Spleen (tissue), 11 donors: ENCODE measurements around the gene KCNC2. TPM values are rescaled to one million over a fixed set of nuclear protein-coding genes. Genes with fewer than 3 reads are reported as not detected.

ENCODE experiments used
- DNase-seq: peaks from one replicate; pipeline ENCODE4 v3.0.0-alpha.2; 2020
- H3K27ac ChIP-seq, 8 donors: fragments of 200-600 bp; sonication (generic) in 7 of 8; 1 replicate in 4 of 8; 2 replicates in 4 of 8; pipeline versions ENCODE4 v1.5.0 to v1.8.0; 2016 to 2021; ENCODE audit warnings: inconsistent platforms in 4 of 8, mild to moderate bottlenecking in 4 of 8, moderate library complexity in 1 of 8
- H3K27me3 ChIP-seq, 7 donors: fragments of 200-600 bp; sonication (generic) in 6 of 7; replicated peaks in 1 of 7; 1 replicate in 4 of 7; 2 replicates in 3 of 7; pipeline versions ENCODE4 v1.5.0 to v1.8.0; 2016 to 2021; ENCODE audit warnings: inconsistent platforms in 3 of 7, mild to moderate bottlenecking in 1 of 7
- H3K36me3 ChIP-seq, 6 donors: fragments of 200-600 bp; sonication (generic) in 5 of 6; 1 replicate in 4 of 6; 2 replicates in 2 of 6; pipeline versions ENCODE4 v1.5.0 to v1.8.0; 2016 to 2021; ENCODE audit warnings: inconsistent platforms in 2 of 6
- H3K4me1 ChIP-seq, 6 donors: fragments of 200-600 bp; sonication (generic) in 5 of 6; 1 replicate in 3 of 6; 2 replicates in 3 of 6; pipeline versions ENCODE4 v1.5.0 to v1.8.0; 2016 to 2021; ENCODE audit warnings: inconsistent platforms in 3 of 6
- H3K4me3 ChIP-seq, 8 donors: fragments of 200-600 bp; sonication (generic) in 7 of 8; 1 replicate in 4 of 8; 2 replicates in 4 of 8; pipeline versions ENCODE4 v1.5.0 to v1.8.0; 2016 to 2021; ENCODE audit warnings: inconsistent platforms in 4 of 8, mild to moderate bottlenecking in 4 of 8, moderate library complexity in 2 of 8
- H3K9me3 ChIP-seq, 8 donors: fragments of 200-600 bp; sonication (generic) in 7 of 8; 1 replicate in 4 of 8; 2 replicates in 4 of 8; pipeline versions ENCODE4 v1.5.0 to v1.8.0; 2016 to 2021; ENCODE audit warnings: inconsistent platforms in 4 of 8
- POLR2A ChIP-seq, 3 donors: fragments of 450-650 bp; IDR thresholded peaks; one replicate each; pipeline ENCODE4 v1.5.1; 2017; ENCODE audit warnings: antibody characterized with exemption in 3 of 3, mild to moderate bottlenecking in 1 of 3
- POLR2AphosphoS5 ChIP-seq, 3 donors: sonication (generic); formaldehyde crosslinking; IDR thresholded peaks; one replicate each; pipeline ENCODE4 v1.5.1; 2017; ENCODE audit warnings: antibody characterized with exemption in 3 of 3
- WGBS, 5 donors: extraction: QIAGEN DNeasy Blood & Tissue Kit in 3 of 5; methylation state at CpG; one replicate each; pipeline versions ENCODE4 v1.1.5 to v1.1.7; 2013 to 2018; 5-methylcytosine and 5-hydroxymethylcytosine counted together
- intact Hi-C: fragments of 100-400 bp; cut with DNase I; formaldehyde crosslinking; loops from one replicate; pipeline ENCODE4 v1.15.0; 2023; ENCODE audit warnings: low total_unique reads
- polyA plus RNA-seq, 3 donors: library from polyadenylated mRNA; stranded (reverse); fragments of 200-250 nt; gene quantifications; one replicate each; pipeline ENCODE4 v1.2.1, GENCODE V29; 2013
- total RNA-seq, 7 donors: library from RNA; depleted of rRNA in 3 of 7; stranded (reverse); fragments of >200 nt in 3 of 7; fragmentation: NEBNext Ultra II Directional in 4 of 7; extraction: Animal tissue kit (Norgen Biotek cat#: 25700) in 4 of 7; gene quantifications; one replicate each; pipeline versions ENCODE4 v1.1.0 to v1.2.1, GENCODE V29; 2016 to 2021
- TF ChIP-seq, protein P1 (sequence below), 11 experiments: fragments of 200-600 bp in 7 of 11; fragments of 450-650 bp in 4 of 11; sonication (generic) in 4 of 11; IDR thresholded peaks in 8 of 11; conservative IDR thresholded peaks in 3 of 11; 1 replicate in 7 of 11; 2 replicates in 4 of 11; pipeline versions ENCODE4 v1.4.0 to v1.8.0; 2016 to 2021; ENCODE audit warnings: antibody characterized with exemption in 11 of 11, inconsistent platforms in 4 of 11, mild to moderate bottlenecking in 1 of 11
- donor health status: healthy with polysubstance abuse.
- donor health status: DM: no; HTN: no; CAD: no; lungs with moderate emphysema.
- donor health status: DM: no; HTN: no; CAD: no.
- donor health status: Bipolar disorder and iron deficiency.
- donor health status: healthy.
- donor health status: DM: no; HTN: no; CAD: no.
- donor health status: DM: yes; HTN: yes; CAD: no.

KCNC2 gene
- total and polyA plus RNA-seq, 10 donors: not detected

DNA sequence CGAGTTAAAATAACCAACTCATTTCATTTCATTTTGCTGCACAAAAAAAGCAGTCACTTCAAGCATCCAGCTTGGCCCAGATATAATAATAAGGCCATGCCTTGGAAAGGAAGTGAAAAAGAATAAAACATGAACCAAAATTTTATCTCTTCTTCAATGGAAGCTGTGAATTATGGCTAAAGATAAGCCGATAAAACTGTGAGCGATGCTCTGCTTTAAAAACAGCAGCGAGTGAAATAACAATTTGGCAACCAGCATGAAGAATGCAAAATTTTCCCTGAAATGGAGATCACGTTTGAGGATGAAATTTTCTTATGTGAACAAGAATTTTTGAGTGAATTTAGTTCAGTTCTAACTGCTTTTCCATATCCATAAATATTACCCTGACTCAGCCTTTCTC, 70.4 kb downstream of the KCNC2 start:
- Histone ChIP-seq H3K36me3 (no peaks in the 10 kb centered on the region), H3K4me3 (no peak overlapping the region), H3K4me1 (no peaks in the 10 kb centered on the region), H3K9me3 (no peaks in the 10 kb centered on the region), H3K27me3 (no peaks in the 10 kb centered on the region), H3K27ac (no peak overlapping the region)
- DNase-seq: no peak
- intact Hi-C loops: no loop called here
- TF ChIP-seq POLR2AphosphoS5 (IDR thresholded peaks at IDR 0.05) (no peak), POLR2A (IDR thresholded peaks at IDR 0.05) (no peak)
- TF ChIP-seq, protein P1, sequence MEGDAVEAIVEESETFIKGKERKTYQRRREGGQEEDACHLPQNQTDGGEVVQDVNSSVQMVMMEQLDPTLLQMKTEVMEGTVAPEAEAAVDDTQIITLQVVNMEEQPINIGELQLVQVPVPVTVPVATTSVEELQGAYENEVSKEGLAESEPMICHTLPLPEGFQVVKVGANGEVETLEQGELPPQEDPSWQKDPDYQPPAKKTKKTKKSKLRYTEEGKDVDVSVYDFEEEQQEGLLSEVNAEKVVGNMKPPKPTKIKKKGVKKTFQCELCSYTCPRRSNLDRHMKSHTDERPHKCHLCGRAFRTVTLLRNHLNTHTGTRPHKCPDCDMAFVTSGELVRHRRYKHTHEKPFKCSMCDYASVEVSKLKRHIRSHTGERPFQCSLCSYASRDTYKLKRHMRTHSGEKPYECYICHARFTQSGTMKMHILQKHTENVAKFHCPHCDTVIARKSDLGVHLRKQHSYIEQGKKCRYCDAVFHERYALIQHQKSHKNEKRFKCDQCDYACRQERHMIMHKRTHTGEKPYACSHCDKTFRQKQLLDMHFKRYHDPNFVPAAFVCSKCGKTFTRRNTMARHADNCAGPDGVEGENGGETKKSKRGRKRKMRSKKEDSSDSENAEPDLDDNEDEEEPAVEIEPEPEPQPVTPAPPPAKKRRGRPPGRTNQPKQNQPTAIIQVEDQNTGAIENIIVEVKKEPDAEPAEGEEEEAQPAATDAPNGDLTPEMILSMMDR (IDR thresholded peaks at IDR 0.05 in 8 of 11, conservative IDR thresholded peaks at IDR 0.05 in 3 of 11): no peak
- 85 to 94% (median 86%) methylated on average over 5 of the region's 5 CpGs for WGBS, 5 donors

DNA sequence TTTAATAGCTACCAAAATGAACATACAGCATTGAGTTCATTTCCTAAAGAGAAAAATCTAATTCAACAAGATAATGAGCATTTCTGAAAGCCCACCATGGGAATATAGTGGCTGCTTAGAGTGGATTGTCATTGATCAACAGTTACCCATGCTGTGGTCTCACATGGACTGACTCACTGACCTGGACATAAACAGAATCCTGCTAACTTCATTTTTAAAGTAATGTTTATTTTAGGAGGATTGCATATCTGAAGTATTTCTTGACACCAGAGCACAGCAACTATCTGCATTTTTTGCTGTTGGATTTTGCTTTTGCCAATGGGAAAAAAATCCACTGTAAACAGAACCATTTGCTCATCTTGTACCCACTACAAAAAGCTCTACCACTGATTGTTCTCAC, 71.7 kb downstream of the KCNC2 start:
- DNase-seq: no peak
- Histone ChIP-seq H3K27me3 (no peaks in the 10 kb centered on the region), H3K4me3 (no peak overlapping the region), H3K27ac (no peak overlapping the region), H3K4me1 (no peaks in the 10 kb centered on the region), H3K9me3 (no peaks in the 10 kb centered on the region), H3K36me3 (no peaks in the 10 kb centered on the region)
- TF ChIP-seq, protein P1 (IDR thresholded peaks at IDR 0.05 in 8 of 11, conservative IDR thresholded peaks at IDR 0.05 in 3 of 11): no peak
- TF ChIP-seq POLR2A (IDR thresholded peaks at IDR 0.05) (no peak), POLR2AphosphoS5 (IDR thresholded peaks at IDR 0.05) (no peak)
- intact Hi-C loops: no loop called here

DNA sequence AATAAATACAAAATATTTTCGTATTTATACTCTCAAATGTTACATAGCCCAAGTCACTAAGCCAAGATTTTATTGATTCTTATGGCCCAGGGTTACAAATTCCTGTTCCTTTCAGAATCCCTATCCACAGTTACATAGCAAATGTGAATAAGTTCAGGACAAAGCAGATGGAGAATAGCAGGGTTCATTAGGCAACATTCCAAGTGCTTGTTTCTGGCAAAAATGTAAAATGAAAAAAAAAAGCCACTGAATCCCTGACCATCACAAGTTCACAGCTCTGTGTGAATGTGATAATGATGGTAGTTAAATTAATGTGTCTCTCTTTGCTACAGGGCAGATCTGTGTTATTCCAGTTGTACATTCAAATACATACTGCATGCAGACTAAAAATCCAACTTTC, 74.6 kb downstream of the KCNC2 start:
- H3K9me3 ChIP-seq: no peaks in the 10 kb centered on the region
- H3K27ac ChIP-seq: no peak overlapping the region
- DNase-seq: no peak
- H3K4me3 ChIP-seq: no peak overlapping the region
- intact Hi-C loops: no loop called here
- TF ChIP-seq POLR2A (IDR thresholded peaks at IDR 0.05) (no peak), POLR2AphosphoS5 (IDR thresholded peaks at IDR 0.05) (no peak)
- TF ChIP-seq, protein P1 (IDR thresholded peaks at IDR 0.05 in 8 of 11, conservative IDR thresholded peaks at IDR 0.05 in 3 of 11): no peak
- H3K36me3 ChIP-seq: no peaks in the 10 kb centered on the region
- 39 to 69% (median 54%) methylated on average over 1 of the region's 1 CpG for WGBS, 5 donors
- no peaks in the 10 kb centered on the region for H3K27me3 ChIP-seq
- H3K4me1 ChIP-seq: no peaks in the 10 kb centered on the region

DNA sequence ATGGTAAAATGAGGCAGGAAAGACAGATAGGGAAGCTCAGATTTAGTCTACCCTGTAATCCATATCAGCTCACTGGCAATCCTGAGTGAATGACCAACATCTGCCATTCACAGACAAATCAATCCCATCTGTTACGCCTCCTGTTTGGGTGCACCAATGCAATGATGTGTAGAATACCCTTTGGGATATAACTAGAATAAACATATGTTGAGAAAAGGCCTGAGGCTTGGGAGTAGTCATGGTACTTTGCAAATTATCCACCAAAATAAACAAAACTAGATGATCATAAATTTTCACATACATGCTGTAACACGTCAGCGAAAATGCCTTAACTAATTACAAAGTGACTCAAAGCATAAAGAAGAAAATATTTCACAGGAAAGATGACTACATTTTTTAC, 78.8 kb downstream of the KCNC2 start:
- no peak overlapping the region for H3K27ac ChIP-seq
- no peaks in the 10 kb centered on the region for H3K4me1 ChIP-seq
- H3K36me3 ChIP-seq: no peaks in the 10 kb centered on the region
- no peaks in the 10 kb centered on the region for H3K27me3 ChIP-seq
- no peak overlapping the region for H3K4me3 ChIP-seq
- TF ChIP-seq, protein P1 (IDR thresholded peaks at IDR 0.05 in 8 of 11, conservative IDR thresholded peaks at IDR 0.05 in 3 of 11): no peak
- TF ChIP-seq POLR2A (IDR thresholded peaks at IDR 0.05) (no peak), POLR2AphosphoS5 (IDR thresholded peaks at IDR 0.05) (no peak)
- intact Hi-C loops: no loop called here
- DNase-seq: no peak
- 89 to 95% (median 94%) methylated on average over 3 of the region's 3 CpGs for WGBS, 5 donors
- no peaks in the 10 kb centered on the region for H3K9me3 ChIP-seq
